ENCODE data around the gene TENM4.

The TENM4 gene

DNA sequence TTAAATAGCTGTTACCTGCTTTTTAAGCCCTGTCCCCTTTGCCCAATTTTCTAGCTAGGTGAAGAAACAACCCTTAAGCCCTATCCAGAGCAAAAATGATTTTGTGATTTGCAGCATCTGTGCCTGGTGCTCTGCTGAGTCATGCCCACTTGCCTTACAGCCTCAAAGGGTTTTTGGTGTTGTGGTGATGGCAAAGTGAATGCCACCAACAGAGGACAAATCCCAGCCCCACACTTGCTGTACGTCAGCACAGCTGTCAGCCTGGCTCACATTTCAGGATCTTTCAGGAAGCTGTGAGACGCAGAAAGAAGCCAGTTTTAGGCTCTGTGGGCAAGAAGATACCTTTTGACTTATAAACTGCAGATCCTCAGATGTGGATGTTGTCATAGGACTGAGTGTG is 401.7 kb downstream of the TENM4 start:
- TF ChIP-seq EZH2 (IDR thresholded peaks at IDR 0.05) = no peak
- no peak for TF ChIP-seq FOXP2 (optimal IDR thresholded peaks at IDR 0.05; ENCODE audit: control extremely low read depth, extremely low read length, insufficient read depth)
- no peak for TF ChIP-seq POLR2AphosphoS5 (IDR thresholded peaks at IDR 0.05; ENCODE audit: borderline replicate concordance, low read depth, low read length)
- Histone ChIP-seq H3K9me3 (ENCODE audit: low read depth, low read length) (no peaks in the 10 kb centered on the region), H3K4me3 (no peak overlapping the region), H3K9ac (ENCODE audit: insufficient read length) (no peak overlapping the region), H3K36me3 (ENCODE audit: insufficient read depth, low read length) (no peaks in the 10 kb centered on the region), H3K27ac (no peak overlapping the region)
- no peak for DNase-seq (ENCODE audit: low read depth, low spot score)

DNA sequence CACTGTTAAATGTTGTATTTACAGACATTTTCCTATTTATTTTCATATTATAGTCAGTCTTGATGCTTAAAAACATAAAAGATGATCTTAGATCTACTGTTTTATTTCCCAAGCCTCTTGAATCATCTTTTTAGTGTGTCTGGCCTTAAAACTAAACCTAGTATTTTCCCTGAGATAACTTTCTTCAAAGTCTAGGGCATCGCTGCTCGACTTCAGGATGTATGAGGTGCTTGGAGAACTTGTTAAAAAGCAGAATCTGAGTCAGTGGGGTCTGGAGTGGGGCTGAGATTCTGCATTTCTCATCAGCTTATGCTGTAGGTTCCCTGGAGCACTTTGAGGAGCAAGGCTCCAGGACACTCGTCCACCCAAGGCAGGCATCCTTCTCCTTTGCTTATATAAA is 404.9 kb downstream of the TENM4 start:
- H3K9ac ChIP-seq (ENCODE audit: insufficient read length) = no peak overlapping the region
- no peak for DNase-seq (ENCODE audit: low read depth, low spot score)
- TF ChIP-seq EZH2 (IDR thresholded peaks at IDR 0.05) (no peak), FOXP2 (optimal IDR thresholded peaks at IDR 0.05; ENCODE audit: control extremely low read depth, extremely low read length, insufficient read depth) (no peak), POLR2AphosphoS5 (IDR thresholded peaks at IDR 0.05; ENCODE audit: borderline replicate concordance, low read depth, low read length) (no peak)
- no peaks in the 10 kb centered on the region for H3K36me3 ChIP-seq (ENCODE audit: insufficient read depth, low read length)
- H3K9me3 ChIP-seq (ENCODE audit: low read depth, low read length) = no peaks in the 10 kb centered on the region
- H3K27ac ChIP-seq = no peak overlapping the region
- no peak overlapping the region for H3K4me3 ChIP-seq

DNA sequence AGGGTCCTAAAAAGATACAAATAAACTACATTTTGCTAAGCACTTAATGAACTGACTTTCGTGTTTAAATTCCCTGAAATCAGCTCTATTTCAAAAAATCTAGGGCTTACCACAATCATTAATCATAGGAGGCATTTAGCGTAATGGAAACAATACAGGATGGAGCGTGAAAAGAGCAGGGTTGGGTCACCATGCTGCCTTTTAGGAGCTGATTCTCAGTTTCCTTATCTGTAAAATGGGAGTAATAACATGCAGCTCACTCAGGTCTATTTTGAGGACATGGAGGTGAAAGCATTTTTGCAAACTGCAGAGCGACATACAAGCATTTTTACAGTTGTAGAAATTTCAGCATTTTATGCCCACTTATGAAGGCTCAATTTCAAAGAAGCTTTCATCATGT is 407.0 kb downstream of the TENM4 start:
- DNase-seq (ENCODE audit: low read depth, low spot score) = no peak
- no peak for TF ChIP-seq EZH2 (IDR thresholded peaks at IDR 0.05)
- no peak overlapping the region for H3K9ac ChIP-seq (ENCODE audit: insufficient read length)
- H3K36me3 ChIP-seq (ENCODE audit: insufficient read depth, low read length) = no peaks in the 10 kb centered on the region
- no peak overlapping the region for H3K27ac ChIP-seq
- H3K4me3 ChIP-seq = no peak overlapping the region
- H3K9me3 ChIP-seq (ENCODE audit: low read depth, low read length) = no peaks in the 10 kb centered on the region

GRCh38 chr11:79030448-79030847 is 410.4 kb downstream of the TENM4 start:
- DNase-seq (ENCODE audit: low read depth, low spot score) = no peak
- Histone ChIP-seq H3K9me3 (ENCODE audit: low read depth, low read length) (no peaks in the 10 kb centered on the region), H3K27ac (no peak overlapping the region), H3K9ac (ENCODE audit: insufficient read length) (no peak overlapping the region), H3K4me3 (no peak overlapping the region), H3K36me3 (ENCODE audit: insufficient read depth, low read length) (no peaks in the 10 kb centered on the region)
- TF ChIP-seq EZH2 (IDR thresholded peaks at IDR 0.05) (no peak), POLR2AphosphoS5 (IDR thresholded peaks at IDR 0.05; ENCODE audit: borderline replicate concordance, low read depth, low read length) (no peak), FOXP2 (optimal IDR thresholded peaks at IDR 0.05; ENCODE audit: control extremely low read depth, extremely low read length, insufficient read depth) (no peak)

DNA sequence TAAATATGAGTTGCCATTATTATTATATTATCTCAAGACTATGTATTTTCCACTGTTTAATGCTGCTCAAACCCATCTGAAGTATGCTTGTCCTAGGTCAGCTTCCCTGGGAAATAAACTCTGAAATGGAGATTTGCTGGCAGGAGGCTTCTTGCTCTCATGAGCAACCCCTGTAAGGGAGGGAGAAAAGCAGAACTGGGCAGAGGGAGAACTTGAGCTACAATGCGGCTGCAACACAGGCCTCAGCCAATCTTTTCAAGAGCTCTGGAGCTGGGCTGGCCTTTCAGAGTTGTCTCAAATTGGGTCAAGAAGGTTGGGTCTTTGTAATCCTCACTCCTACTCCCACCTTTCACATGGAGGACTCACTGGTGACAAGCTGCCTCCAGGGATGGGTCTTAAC is 412.6 kb downstream of the TENM4 start:
- no peak for DNase-seq (ENCODE audit: low read depth, low spot score)
- H3K4me3 ChIP-seq = no peak overlapping the region
- no peaks in the 10 kb centered on the region for H3K36me3 ChIP-seq (ENCODE audit: insufficient read depth, low read length)
- TF ChIP-seq FOXP2 (optimal IDR thresholded peaks at IDR 0.05; ENCODE audit: control extremely low read depth, extremely low read length, insufficient read depth) (no peak), POLR2AphosphoS5 (IDR thresholded peaks at IDR 0.05; ENCODE audit: borderline replicate concordance, low read depth, low read length) (no peak), EZH2 (IDR thresholded peaks at IDR 0.05) (no peak)
- no peak overlapping the region for H3K27ac ChIP-seq
- H3K9ac ChIP-seq (ENCODE audit: insufficient read length) = no peak overlapping the region
- no peaks in the 10 kb centered on the region for H3K9me3 ChIP-seq (ENCODE audit: low read depth, low read length)

GRCh38 chr11:79026803-79027445 is 413.9 kb downstream of the TENM4 start:
- Histone ChIP-seq H3K27ac (no peak overlapping the region), H3K9ac (ENCODE audit: insufficient read length) (no peak overlapping the region), H3K36me3 (ENCODE audit: insufficient read depth, low read length) (no peaks in the 10 kb centered on the region), H3K4me3 (no peak overlapping the region), H3K9me3 (ENCODE audit: low read depth, low read length) (no peaks in the 10 kb centered on the region)
- no peak for DNase-seq (ENCODE audit: low read depth, low spot score)
- TF ChIP-seq EZH2 (IDR thresholded peaks at IDR 0.05) (no peak), POLR2AphosphoS5 (IDR thresholded peaks at IDR 0.05; ENCODE audit: borderline replicate concordance, low read depth, low read length) (no peak), FOXP2 (optimal IDR thresholded peaks at IDR 0.05; ENCODE audit: control extremely low read depth, extremely low read length, insufficient read depth) (no peak)

DNA sequence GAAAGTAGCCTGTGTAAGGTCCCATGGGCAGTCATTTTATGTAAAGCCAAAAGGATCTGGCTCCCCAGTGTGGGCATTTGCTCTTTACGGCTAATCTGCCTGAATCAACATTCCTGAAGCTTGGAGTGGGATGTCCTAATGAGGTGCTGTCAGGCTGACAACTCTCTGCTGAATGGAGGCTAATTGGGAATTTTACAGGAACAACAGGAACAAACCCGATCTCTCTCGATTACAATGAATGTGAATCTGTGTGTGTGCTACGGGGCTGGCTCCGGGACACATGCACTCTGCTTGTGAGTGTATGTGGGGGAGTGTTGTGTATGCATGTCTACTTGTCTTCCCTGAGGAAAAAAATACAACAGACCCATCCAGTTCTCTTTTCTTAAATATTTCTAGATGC is 415.2 kb downstream of the TENM4 start:
- no peak for DNase-seq (ENCODE audit: low read depth, low spot score)
- no peaks in the 10 kb centered on the region for H3K36me3 ChIP-seq (ENCODE audit: insufficient read depth, low read length)

DNA sequence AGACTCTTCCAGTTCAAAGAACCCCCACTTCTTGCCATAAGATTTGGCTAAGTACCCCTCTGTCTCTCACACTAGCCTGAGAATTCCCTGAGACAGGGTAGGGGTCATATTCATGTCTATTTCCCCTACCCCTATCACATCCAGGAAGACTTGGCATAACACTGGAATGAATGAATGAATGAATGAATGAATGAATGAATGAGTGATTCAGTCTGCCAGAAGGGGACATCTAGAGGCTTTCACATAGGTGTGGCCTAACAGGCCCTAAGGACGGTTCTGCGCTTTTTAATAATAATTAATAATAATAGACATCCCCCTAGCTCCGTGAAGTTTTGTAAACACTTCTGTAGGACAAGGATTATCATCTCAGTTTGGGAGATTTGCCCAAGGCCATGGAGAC is 415.7 kb downstream of the TENM4 start:
- Histone ChIP-seq H3K27ac (no peak overlapping the region), H3K36me3 (ENCODE audit: insufficient read depth, low read length) (no peaks in the 10 kb centered on the region), H3K9me3 (ENCODE audit: low read depth, low read length) (no peaks in the 10 kb centered on the region), H3K9ac (ENCODE audit: insufficient read length) (no peak overlapping the region), H3K4me3 (no peak overlapping the region)
- TF ChIP-seq POLR2AphosphoS5 (IDR thresholded peaks at IDR 0.05; ENCODE audit: borderline replicate concordance, low read depth, low read length) (no peak), FOXP2 (optimal IDR thresholded peaks at IDR 0.05; ENCODE audit: control extremely low read depth, extremely low read length, insufficient read depth) (no peak), EZH2 (IDR thresholded peaks at IDR 0.05) (no peak)
- no peak for DNase-seq (ENCODE audit: low read depth, low spot score)

More for the DNA sequence above, 415.2 kb downstream of the TENM4 start:
- TF ChIP-seq FOXP2 (optimal IDR thresholded peaks at IDR 0.05; ENCODE audit: control extremely low read depth, extremely low read length, insufficient read depth) (no peak), EZH2 (IDR thresholded peaks at IDR 0.05) (no peak), POLR2AphosphoS5 (IDR thresholded peaks at IDR 0.05; ENCODE audit: borderline replicate concordance, low read depth, low read length) (no peak)
- Histone ChIP-seq H3K9me3 (ENCODE audit: low read depth, low read length) (no peaks in the 10 kb centered on the region), H3K4me3 (no peak overlapping the region), H3K9ac (ENCODE audit: insufficient read length) (no peak overlapping the region), H3K27ac (no peak overlapping the region)

- TF ChIP-seq FOXP2 (optimal IDR thresholded peaks at IDR 0.05; ENCODE audit: control extremely low read depth, extremely low read length, insufficient read depth) (no peak), POLR2AphosphoS5 (IDR thresholded peaks at IDR 0.05; ENCODE audit: borderline replicate concordance, low read depth, low read length) (no peak), EZH2 (IDR thresholded peaks at IDR 0.05) (no peak)
- no peak overlapping the region for H3K4me3 ChIP-seq
- H3K9ac ChIP-seq (ENCODE audit: insufficient read length) = no peak overlapping the region
- H3K27ac ChIP-seq = no peak overlapping the region
- no peak for DNase-seq (ENCODE audit: low read depth, low spot score)
- H3K9me3 ChIP-seq (ENCODE audit: low read depth, low read length) = no peaks in the 10 kb centered on the region
- H3K36me3 ChIP-seq (ENCODE audit: insufficient read depth, low read length) = no peaks in the 10 kb centered on the region
Measured at GRCh38 chr11:79022265-79022664, 418.6 kb downstream of the TENM4 start.
